Bronchus fibroblast of lung (primary cell): ENCODE results near the gene ATG14. TPM values are rescaled to one million over a fixed set of nuclear protein-coding genes. Genes with fewer than 3 reads are reported as not detected.

ENCODE experiments used
- total RNA-seq: library from RNA; depleted of rRNA; stranded (reverse); fragments of >200 nt; gene quantifications from 2 replicates; pipeline ENCODE4 v1.2.3, GENCODE V29; 2015

Gene ATG14
- 5.7 and 5.8 TPM in 2 replicates for total RNA-seq

GRCh38 chr14:55411426-55412389, at the start of gene ATG14:
Gene ATG14 (minus strand): TSS chr14:55411830. CDS start chr14:55411822, 8 bp downstream.

GRCh38 chr14:55440385-55440784, 28.8 kb upstream of the ATG14 start, which contains the start of gene TBPL2:
Gene TBPL2 (minus strand): TSS chr14:55440616. CDS start chr14:55440449, 167 bp downstream.

Other genes with a start within 250 kb of the ATG14 start
- gene DLGAP5, start 220.2 kb downstream of the ATG14 start, total RNA-seq, result 48.5 and 59.2 TPM in 2 replicates
- 11.9 and 13.6 TPM in 2 replicates for gene FBXO34, start 140.4 kb downstream of the ATG14 start, total RNA-seq
- gene TBPL2, start 28.8 kb upstream of the ATG14 start, total RNA-seq, result not detected in 2 replicates
- 36.3 and 65.4 TPM in 2 replicates for gene KTN1, start 168.4 kb upstream of the ATG14 start, total RNA-seq